Neuronal stem cell (in vitro differentiated cells): ENCODE measurements around the gene DDX46.

Experiments used
- DNase-seq: peaks from one replicate; pipeline ENCODE4 v3.0.0-alpha.2; 2013; ENCODE audit warnings: low spot score
- H2AFZ ChIP-seq: one replicate; pipeline ENCODE4 v1.6.1; 2013; ENCODE audit warnings: mild to moderate bottlenecking, low read length, inconsistent platforms
- H2AK5ac ChIP-seq: 2 replicates; pipeline ENCODE4 v1.6.1; 2013; ENCODE audit warnings: low read depth, mild to moderate bottlenecking, inconsistent platforms, low read length, moderate library complexity, mixed read lengths
- H2BK120ac ChIP-seq: 2 replicates; pipeline ENCODE4 v1.6.1; 2013; ENCODE audit warnings: low read depth, mild to moderate bottlenecking, inconsistent platforms, low read length, moderate library complexity, mixed read lengths
- H2BK12ac ChIP-seq: one replicate; pipeline ENCODE4 v1.6.1; 2013; ENCODE audit warnings: low read length, inconsistent platforms
- H2BK15ac ChIP-seq: 2 replicates; pipeline ENCODE4 v1.6.1; 2013; ENCODE audit warnings: mild to moderate bottlenecking, low read length, inconsistent platforms, mixed read lengths
- H2BK5ac ChIP-seq: one replicate; pipeline ENCODE4 v1.6.1; 2013; ENCODE audit warnings: inconsistent platforms, mild to moderate bottlenecking, low read length, moderate library complexity
- H3K14ac ChIP-seq: one replicate; pipeline ENCODE4 v1.6.1; 2013; ENCODE audit warnings: low read length, inconsistent platforms
- H3K18ac ChIP-seq: 2 replicates; pipeline ENCODE4 v1.6.1; 2013; ENCODE audit warnings: low read length, inconsistent platforms
- H3K23ac ChIP-seq: 2 replicates; pipeline ENCODE4 v1.6.1; 2013; ENCODE audit warnings: low read depth, mild to moderate bottlenecking, mixed read lengths, low read length, inconsistent platforms; ENCODE audit not compliant: poor library complexity
- H3K27ac ChIP-seq: replicated peaks from 3 replicates; pipeline ENCODE4 v1.5.1; 2013; ENCODE audit warnings: low read length, inconsistent platforms
- H3K27me3 ChIP-seq, 3 experiments: 2 replicates each; pipeline ENCODE4 v1.6.1; 2013; ENCODE audit warnings: low read length in 3 of 3, mild to moderate bottlenecking in 2 of 3, inconsistent platforms in 1 of 3, low read depth in 1 of 3, mixed read lengths in 1 of 3, moderate library complexity in 1 of 3; ENCODE audit not compliant: control insufficient read depth in 3 of 3, insufficient read depth in 3 of 3
- H3K36me3 ChIP-seq, 2 donors: replicated peaks in 1 of 2; 2 replicates each; pipeline ENCODE4 v1.6.1; 2013; ENCODE audit warnings: low read length in 2 of 2; ENCODE audit not compliant: control insufficient read depth in 2 of 2, insufficient read depth in 2 of 2
- H3K4ac ChIP-seq: 2 replicates; pipeline ENCODE4 v1.6.1; 2013; ENCODE audit warnings: inconsistent platforms, mild to moderate bottlenecking, low read length, moderate library complexity
- H3K4me1 ChIP-seq, 2 donors: 1 replicate in 1 of 2; 2 replicates in 1 of 2; pipeline ENCODE4 v1.6.1; 2013; ENCODE audit warnings: low read length in 2 of 2, low read depth in 1 of 2; ENCODE audit not compliant: control insufficient read depth in 2 of 2, insufficient read depth in 1 of 2
- H3K4me2 ChIP-seq: one replicate; pipeline ENCODE4 v1.6.1; 2013; ENCODE audit warnings: mild to moderate bottlenecking, low read length, inconsistent platforms; ENCODE audit not compliant: insufficient read depth, poor library complexity, severe bottlenecking
- H3K4me3 ChIP-seq, 2 donors: 2 replicates each; pipeline ENCODE4 v1.5.1; 2013; ENCODE audit warnings: low read length in 2 of 2, mild to moderate bottlenecking in 2 of 2, inconsistent platforms in 1 of 2, moderate library complexity in 1 of 2
- H3K79me1 ChIP-seq: one replicate; pipeline ENCODE4 v1.6.1; 2013; ENCODE audit warnings: low read depth, mild to moderate bottlenecking, inconsistent platforms, low read length, moderate library complexity
- H3K9ac ChIP-seq: one replicate; pipeline ENCODE4 v1.6.1; 2013; ENCODE audit warnings: mild to moderate bottlenecking, low read depth, low read length, inconsistent platforms; ENCODE audit not compliant: poor library complexity
- H3K9me3 ChIP-seq, 2 donors: replicated peaks in 1 of 2; 2 replicates each; pipeline versions ENCODE3 to v1.6.1; 2013; ENCODE audit warnings: low read length in 2 of 2, mild to moderate bottlenecking in 2 of 2, inconsistent platforms in 1 of 2, low read depth in 1 of 2, mixed read lengths in 1 of 2, moderate library complexity in 1 of 2; ENCODE audit not compliant: control insufficient read depth in 2 of 2, insufficient read depth in 1 of 2
- H4K8ac ChIP-seq: one replicate; pipeline ENCODE4 v1.6.1; 2013; ENCODE audit warnings: low read depth, mild to moderate bottlenecking, inconsistent platforms, low read length, moderate library complexity
- H4K91ac ChIP-seq: one replicate; pipeline ENCODE4 v1.6.1; 2013; ENCODE audit warnings: low read length, low read depth, mild to moderate bottlenecking, inconsistent platforms; ENCODE audit not compliant: poor library complexity
- WGBS, 2 donors: extraction: QIAGEN DNeasy Blood & Tissue Kit; methylation state at CpG; one replicate each; pipeline ENCODE4 v1.1.7; 2013; ENCODE audit warnings: missing lambda C conversion rate in 2 of 2, mixed read lengths in 1 of 2; ENCODE audit not compliant: insufficient read length in 2 of 2, insufficient replicate concordance in 1 of 2; ENCODE audit errors: extremely low coverage in 2 of 2; 5-methylcytosine and 5-hydroxymethylcytosine counted together

DDX46 gene

DNA sequence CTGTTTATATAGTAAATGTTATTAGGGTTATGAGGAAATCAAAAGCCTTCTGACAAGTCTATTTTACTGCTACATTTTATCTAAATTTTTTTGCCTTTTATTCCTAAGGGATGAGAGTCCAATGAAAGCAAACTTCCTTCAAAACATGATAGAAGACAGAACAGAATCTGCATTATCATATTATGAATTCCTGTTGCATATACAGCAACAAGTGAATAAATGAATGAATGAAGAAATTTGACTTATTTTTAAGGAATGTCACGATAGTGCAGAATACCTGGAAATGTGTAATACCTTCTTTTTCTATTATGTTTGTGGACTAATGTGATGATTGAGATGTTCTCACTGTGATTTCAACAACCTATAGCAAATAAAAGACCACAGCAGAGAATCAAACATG lies 33.7 kb upstream of the DDX46 start:
- H2AK5ac ChIP-seq, result no peak overlapping the region
- no peak overlapping the region for H3K4ac ChIP-seq
- H3K79me1 ChIP-seq, result no peaks in the 10 kb centered on the region
- no peak overlapping the region for H2BK12ac ChIP-seq
- no peak overlapping the region for H4K91ac ChIP-seq
- H3K4me1 ChIP-seq, result no peaks in the 10 kb centered on the region
- no peaks in the 10 kb centered on the region for H3K27me3 ChIP-seq
- no peak overlapping the region for H3K9ac ChIP-seq
- H3K9me3 ChIP-seq, result no peaks in the 10 kb centered on the region
- H3K14ac ChIP-seq, result no peak overlapping the region
- H3K18ac ChIP-seq, result no peak overlapping the region
- no CpG with 5 or more reads among the region's 1 CpG for WGBS, 2 donors
- no peak overlapping the region for H4K8ac ChIP-seq
- H2BK5ac ChIP-seq, result no peak overlapping the region
- H2BK15ac ChIP-seq, result no peak overlapping the region
- H3K23ac ChIP-seq, result no peak overlapping the region
- no peak for DNase-seq
- H2BK120ac ChIP-seq, result no peak overlapping the region
- peaks cover 5 to 48% of the 10 kb centered on the region in 2 donors for H3K36me3 ChIP-seq
- no peak overlapping the region for H3K27ac ChIP-seq
- no peak overlapping the region for H2AFZ ChIP-seq
- H3K4me2 ChIP-seq, result no peak overlapping the region
- H3K4me3 ChIP-seq, result no peak overlapping the region

GRCh38 chr5:134732819-134733218 lies 25.8 kb upstream of the DDX46 start:
- DNase-seq, result no peak
- Histone ChIP-seq H2AFZ (no peak overlapping the region), H3K4me3 (no peak overlapping the region), H3K4ac (no peak overlapping the region), H3K27me3 (no peaks in the 10 kb centered on the region), H4K91ac (no peak overlapping the region), H3K4me2 (no peak overlapping the region), H3K23ac (no peak overlapping the region), H3K18ac (no peak overlapping the region), H3K9me3 (no peaks in the 10 kb centered on the region), H2AK5ac (no peak overlapping the region), H3K14ac (no peak overlapping the region), H3K9ac (no peak overlapping the region), H4K8ac (no peak overlapping the region), H3K79me1 (no peaks in the 10 kb centered on the region), H2BK5ac (no peak overlapping the region), H3K4me1 (no peaks in the 10 kb centered on the region), H3K36me3 (no peaks in the 10 kb centered on the region), H2BK15ac (no peak overlapping the region), H3K27ac (no peak overlapping the region), H2BK120ac (no peak overlapping the region), H2BK12ac (no peak overlapping the region)
- WGBS, 2 donors, result no CpG with 5 or more reads among the region's 3 CpGs

GRCh38 chr5:134735243-134735642 lies 23.3 kb upstream of the DDX46 start:
- no peak overlapping the region for H3K4ac ChIP-seq

GRCh38 chr5:134736173-134736812 lies 22.3 kb upstream of the DDX46 start:
- Histone ChIP-seq H3K4me1 (no peaks in the 10 kb centered on the region), H4K91ac (no peak overlapping the region), H3K4ac (no peak overlapping the region), H4K8ac (no peak overlapping the region), H3K18ac (no peak overlapping the region), H3K79me1 (peaks cover 4% of the 10 kb centered on the region), H3K27ac (no peak overlapping the region), H2BK120ac (no peak overlapping the region), H3K4me2 (no peak overlapping the region), H2BK12ac (no peak overlapping the region), H3K9ac (no peak overlapping the region), H2BK5ac (no peak overlapping the region), H2AFZ (no peak overlapping the region), H3K27me3 (no peaks in the 10 kb centered on the region), H3K23ac (no peak overlapping the region), H3K36me3 (peaks cover 0 to 5% of the 10 kb centered on the region in 2 donors), H2AK5ac (no peak overlapping the region), H3K14ac (no peak overlapping the region), H2BK15ac (no peak overlapping the region), H3K9me3 (no peaks in the 10 kb centered on the region), H3K4me3 (no peak overlapping the region)
- WGBS, 2 donors, result no CpG with 5 or more reads among the region's 2 CpGs
- DNase-seq, result no peak

More at GRCh38 chr5:134735243-134735642, 23.3 kb upstream of the DDX46 start:
- no peak overlapping the region for H3K4me3 ChIP-seq
- H4K8ac ChIP-seq, result no peak overlapping the region
- no peak overlapping the region for H2AK5ac ChIP-seq
- H2BK5ac ChIP-seq, result no peak overlapping the region
- H3K4me2 ChIP-seq, result no peak overlapping the region
- no peak overlapping the region for H2BK15ac ChIP-seq
- no peaks in the 10 kb centered on the region for H3K36me3 ChIP-seq
- WGBS, 2 donors, result no CpG with 5 or more reads among the region's 4 CpGs
- no peaks in the 10 kb centered on the region for H3K9me3 ChIP-seq
- no peak overlapping the region for H2BK12ac ChIP-seq
- H3K9ac ChIP-seq, result no peak overlapping the region
- no peak for DNase-seq
- no peak overlapping the region for H2AFZ ChIP-seq
- H3K18ac ChIP-seq, result no peak overlapping the region
- H3K23ac ChIP-seq, result no peak overlapping the region
- H3K27me3 ChIP-seq, result no peaks in the 10 kb centered on the region
- H3K27ac ChIP-seq, result no peak overlapping the region
- H2BK120ac ChIP-seq, result no peak overlapping the region
- H3K4me1 ChIP-seq, result no peaks in the 10 kb centered on the region
- no peak overlapping the region for H3K14ac ChIP-seq
- peaks cover 4% of the 10 kb centered on the region for H3K79me1 ChIP-seq
- H4K91ac ChIP-seq, result no peak overlapping the region
